Activated CD4-positive, CD25-positive, alpha-beta regulatory T cell treated with anti-CD3 and anti-CD28 coated beads, Interleukin-2, amount 50 U/mL, for 72 hours (primary cell): Measurements from ENCODE around the gene LDLRAD3.

Experiments
- DNase-seq: peaks from one replicate; pipeline ENCODE4 v3.0.0; 2021

LDLRAD3 gene

GRCh38 chr11:36081274-36081945, 137.5 kb downstream of the LDLRAD3 start:
- no peak for DNase-seq

GRCh38 chr11:36086366-36086765, 142.5 kb downstream of the LDLRAD3 start:
- no peak for DNase-seq

GRCh38 chr11:36088266-36088972, 144.6 kb downstream of the LDLRAD3 start:
- no peak for DNase-seq

DNA sequence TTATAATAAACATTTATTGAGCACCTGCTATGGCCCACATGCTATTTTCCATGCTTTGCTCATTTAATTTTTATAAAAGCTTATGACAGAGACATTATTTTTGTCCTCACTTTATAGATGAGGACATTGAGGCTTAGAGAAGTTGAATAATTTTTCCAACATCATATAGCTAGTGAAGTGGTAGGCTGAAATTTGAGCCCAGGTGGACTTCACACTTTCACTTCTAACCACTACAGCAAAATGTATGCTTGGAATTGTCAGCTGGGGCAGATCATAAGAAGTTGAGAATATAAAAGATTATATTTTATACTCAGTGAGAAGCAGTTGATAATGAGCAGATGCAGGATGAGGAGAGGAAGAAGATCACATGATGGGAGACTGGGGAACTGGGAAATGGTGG, 146.1 kb downstream of the LDLRAD3 start:
- DNase-seq, result no peak

DNA sequence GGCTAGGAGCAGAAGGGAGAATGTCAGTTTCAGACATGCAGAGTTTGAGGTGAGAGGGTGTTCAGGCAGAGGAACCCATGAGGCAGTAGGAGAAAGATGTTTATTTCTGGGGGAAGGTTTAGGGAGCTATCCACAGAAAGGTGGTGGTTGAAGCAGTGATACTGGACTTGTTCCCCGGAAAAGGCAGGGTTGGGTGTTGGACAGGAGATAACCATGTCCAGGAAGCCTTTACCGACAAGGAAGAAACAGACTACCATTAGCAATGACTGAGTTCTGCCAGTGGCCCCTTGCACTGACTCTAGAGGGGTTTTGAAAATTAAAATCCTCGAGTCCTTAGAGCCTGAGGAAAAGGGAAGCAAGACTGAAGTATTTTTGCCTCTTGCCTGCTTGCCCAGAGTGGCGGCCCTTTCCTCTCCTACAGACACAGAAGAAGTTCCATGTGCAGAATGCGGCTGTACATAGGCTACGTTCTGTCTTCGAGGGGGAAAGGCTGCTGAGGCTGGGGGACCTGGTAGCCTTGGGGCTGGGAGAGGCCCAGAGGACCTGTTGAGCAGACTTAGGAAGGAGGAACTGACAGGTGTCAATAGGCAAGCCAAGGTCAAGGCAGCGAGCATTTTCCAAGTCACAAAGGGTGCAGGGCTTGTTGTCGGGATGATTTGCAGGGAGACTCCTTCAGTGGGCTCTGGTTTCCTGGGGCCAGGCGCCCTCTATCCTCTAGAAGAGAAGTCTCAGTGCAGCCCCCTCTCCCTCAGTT, 146.7 kb downstream of the LDLRAD3 start:
- DNase-seq, result no peak

GRCh38 chr11:36091256-36091811, 147.5 kb downstream of the LDLRAD3 start:
- DNase-seq, result no peak

GRCh38 chr11:36092314-36093030, 148.6 kb downstream of the LDLRAD3 start:
- DNase-seq, result no peak

GRCh38 chr11:36093548-36093947, 149.7 kb downstream of the LDLRAD3 start:
- no peak for DNase-seq

DNA sequence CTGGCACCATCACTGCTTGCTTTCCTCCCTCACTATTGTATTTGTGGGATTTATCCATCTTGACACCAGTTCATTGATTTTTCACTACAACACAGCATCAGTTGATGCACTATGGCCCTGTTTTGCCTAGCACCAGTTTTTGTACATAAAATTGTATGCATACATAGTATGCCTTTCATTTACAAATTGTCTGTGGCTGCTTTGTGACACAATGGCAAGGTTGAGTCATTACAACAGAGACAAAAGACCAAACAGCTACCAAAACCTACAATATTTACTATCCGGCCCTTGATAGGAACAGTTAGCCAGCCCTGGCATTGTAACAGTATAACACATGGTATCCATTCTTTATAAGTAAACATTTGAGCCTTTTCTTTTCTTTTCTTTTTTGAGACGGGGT, 150.3 kb downstream of the LDLRAD3 start:
- no peak for DNase-seq

GRCh38 chr11:36095716-36096115, 151.9 kb downstream of the LDLRAD3 start:
- no peak for DNase-seq

- no peak for DNase-seq
Measured at GRCh38 chr11:36097219-36097650, 153.4 kb downstream of the LDLRAD3 start.

DNA sequence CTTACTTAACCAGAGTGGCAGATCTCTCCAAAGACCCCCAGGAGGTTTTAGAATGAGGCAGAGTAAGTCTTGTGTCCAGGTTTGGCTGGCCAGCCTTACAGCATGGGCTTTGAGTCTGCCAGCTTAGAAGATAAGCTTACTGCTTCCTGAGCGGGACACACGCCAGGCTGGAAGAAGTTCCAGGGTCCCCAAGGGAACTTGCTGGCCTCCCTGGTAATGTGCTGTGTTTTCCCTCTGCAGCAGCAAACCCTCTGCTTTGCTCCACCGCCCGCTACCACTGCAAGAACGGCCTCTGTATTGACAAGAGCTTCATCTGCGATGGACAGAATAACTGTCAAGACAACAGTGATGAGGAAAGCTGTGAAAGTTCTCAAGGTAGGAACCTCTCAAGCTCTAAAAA, 154.2 kb downstream of the LDLRAD3 start:
- DNase-seq, result no peak

GRCh38 chr11:36098853-36099375, 155.1 kb downstream of the LDLRAD3 start:
- no peak for DNase-seq

GRCh38 chr11:36101466-36101865, 157.6 kb downstream of the LDLRAD3 start:
- DNase-seq, result no peak

DNA sequence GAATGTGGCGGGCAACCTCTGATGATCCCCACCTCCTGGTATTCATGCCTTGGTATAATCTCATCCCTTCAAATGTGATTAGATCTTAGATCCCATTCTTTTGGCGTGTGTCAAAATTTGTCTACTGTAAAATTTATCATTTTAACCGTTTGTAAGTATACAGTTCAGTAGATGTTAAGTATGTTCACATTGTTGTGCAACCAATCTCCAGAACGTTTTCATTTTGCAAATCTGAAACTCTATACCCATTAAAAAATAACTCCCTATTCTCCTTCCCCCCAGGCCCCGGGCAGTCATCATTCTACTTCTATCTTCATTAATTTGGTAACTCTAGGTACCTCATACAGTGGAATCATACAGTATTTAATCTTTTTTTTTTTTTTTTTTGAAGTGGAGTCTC, 159.0 kb downstream of the LDLRAD3 start:
- no peak for DNase-seq

DNA sequence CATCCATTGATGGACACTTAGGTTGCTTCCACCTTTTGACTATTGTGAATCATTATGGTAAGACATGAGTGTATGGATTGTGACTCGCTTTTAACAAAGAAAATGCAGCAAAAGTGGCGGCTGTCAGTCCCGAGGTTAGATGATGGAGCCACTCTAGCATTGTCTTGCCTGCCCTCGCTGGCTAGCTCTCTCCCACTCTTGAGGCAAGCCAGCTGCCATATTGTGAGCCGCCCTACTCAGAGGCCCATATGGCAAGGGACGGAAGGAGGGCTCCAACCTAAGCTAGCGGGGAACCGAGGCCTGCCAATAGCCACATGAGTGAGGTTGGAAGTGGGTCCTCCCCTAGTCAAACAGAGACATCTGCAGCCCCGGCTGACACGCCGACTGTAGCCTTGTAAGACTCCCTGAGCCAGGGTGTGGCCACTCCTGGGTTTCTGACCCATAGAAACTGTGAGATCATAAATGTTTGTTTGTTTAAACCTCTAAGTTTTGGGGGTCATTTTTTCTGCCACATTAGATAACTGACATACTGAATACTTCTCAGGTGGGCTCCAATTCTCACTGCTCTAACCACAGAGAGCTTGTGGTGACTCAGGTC, 160.2 kb downstream of the LDLRAD3 start:
- DNase-seq, result no peak

- no peak for DNase-seq
Measured at GRCh38 chr11:36104660-36104992, 160.8 kb downstream of the LDLRAD3 start.

DNA sequence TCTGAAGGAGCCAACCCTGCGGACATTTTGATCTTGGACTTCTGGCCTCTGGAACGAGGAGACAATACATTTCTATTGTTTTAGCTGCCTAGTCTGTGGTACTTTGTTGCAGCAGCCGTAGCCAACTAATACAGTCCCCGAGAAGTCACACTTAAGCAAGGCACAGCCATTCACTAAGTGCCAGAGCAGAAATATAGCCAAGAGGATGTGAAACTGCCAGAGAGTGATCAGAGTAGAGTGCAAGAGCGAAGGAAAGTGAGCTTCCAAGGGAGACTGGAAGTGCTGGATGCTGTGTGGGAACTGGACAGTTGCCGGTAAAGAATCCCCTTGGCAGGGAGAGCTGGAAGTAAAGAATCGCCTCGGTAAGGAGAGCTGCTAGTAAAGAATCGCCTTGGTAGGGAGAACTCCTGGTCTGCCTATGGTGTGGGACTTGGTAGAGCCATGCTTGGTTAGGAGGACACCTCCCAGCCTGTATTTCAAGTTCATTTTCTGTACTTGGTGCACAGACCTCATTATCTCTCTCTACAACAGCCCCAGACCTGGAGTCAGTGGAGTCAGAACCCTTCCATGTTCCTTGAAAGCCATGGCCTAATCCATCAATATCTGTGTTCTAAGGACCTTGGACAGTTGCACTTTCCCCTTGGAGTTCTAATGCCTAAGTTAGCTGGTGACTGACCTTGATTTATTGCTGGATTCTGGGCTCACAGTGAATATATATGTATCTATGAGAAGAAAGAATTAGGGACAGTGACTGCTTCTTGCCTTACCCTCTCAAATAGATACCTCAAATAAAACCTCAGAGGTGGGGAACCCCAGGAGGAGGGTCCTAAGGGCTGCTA, 162.1 kb downstream of the LDLRAD3 start:
- no peak for DNase-seq

DNA sequence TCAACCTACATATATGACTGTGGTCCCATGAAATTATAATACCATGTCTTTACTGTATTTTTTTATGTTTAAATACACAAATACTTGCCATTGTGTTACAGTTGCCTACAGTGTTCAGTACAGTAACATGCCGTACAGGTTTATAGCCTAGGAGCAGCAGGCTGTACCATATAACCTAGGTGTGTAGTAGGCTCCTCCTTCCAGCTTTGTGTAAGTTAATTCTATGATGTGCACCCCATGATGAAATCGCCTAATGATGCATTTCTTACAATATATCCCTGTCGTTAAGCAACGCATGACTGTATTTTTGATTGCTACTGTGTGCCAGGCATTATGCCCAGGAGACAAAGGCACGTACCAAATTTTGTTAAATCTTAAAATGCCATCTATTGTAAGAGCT, 163.7 kb downstream of the LDLRAD3 start:
- no peak for DNase-seq

- DNase-seq, result no peak
Measured at GRCh38 chr11:36108881-36109589, 165.2 kb downstream of the LDLRAD3 start.

- DNase-seq, result no peak
Measured at GRCh38 chr11:36109590-36109849, 165.7 kb downstream of the LDLRAD3 start.
